GM18520 (cell line): ENCODE data around the gene CPEB2.

Source experiments
- ATAC-seq: cut with Tn5 transposase; IDR thresholded peaks from one replicate; pipeline ENCODE4 v1.9.1; 2021; ENCODE audit not compliant: unreplicated experiment

The CPEB2 gene

DNA sequence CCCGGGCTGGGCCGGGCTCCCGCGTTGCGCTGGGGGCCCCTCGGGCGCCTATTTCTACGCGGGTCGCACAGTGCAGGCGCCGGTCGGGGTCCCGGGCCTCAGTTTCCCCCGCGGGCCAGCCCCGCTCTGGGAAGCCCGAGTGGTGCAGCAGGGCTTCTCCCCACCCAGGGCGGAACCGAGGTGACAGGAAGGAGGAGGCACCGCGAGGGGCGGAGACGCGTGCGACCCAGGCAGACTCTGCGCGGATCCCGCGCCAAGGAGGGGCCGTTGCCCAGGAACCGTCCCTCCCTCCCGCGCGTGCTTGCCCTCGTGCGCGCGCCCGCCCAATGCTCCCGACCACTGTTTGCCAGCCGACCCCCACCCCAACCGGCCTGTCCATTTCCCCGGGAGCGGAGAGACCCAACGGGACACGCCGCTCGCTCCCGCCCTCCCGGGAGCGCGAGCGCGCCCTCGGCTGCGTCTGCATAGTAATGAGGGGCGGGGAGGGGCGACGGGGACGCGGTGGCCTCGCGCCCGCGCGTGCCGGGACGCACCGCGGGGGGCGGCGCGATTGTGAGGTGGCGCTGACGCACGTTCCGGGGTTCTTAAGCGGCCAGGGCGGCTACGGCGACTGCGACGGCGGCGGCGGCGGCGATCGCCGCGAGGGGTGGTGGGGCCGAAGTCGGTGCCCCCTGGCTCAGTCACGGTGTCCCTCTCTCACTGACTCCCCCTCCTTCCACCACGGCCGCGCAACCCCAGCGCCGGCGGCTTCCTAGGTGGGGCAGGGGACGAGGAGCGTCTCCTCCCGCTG, at the start of gene CPEB2:
TSS of gene CPEB2 (plus strand) at position 613 of the 790 bp plus-strand sequence. CDS start 193 bp downstream, outside the sequence.
- ATAC-seq = peak; percentile 49

GRCh38 chr4:14958436-14958835, 43.8 kb upstream of the CPEB2 start:
- ATAC-seq = no peak

GRCh38 chr4:14961292-14961691, 41.0 kb upstream of the CPEB2 start:
- no peak for ATAC-seq

- ATAC-seq = no peak
Observed at GRCh38 chr4:14965071-14965470, 37.2 kb upstream of the CPEB2 start.

DNA sequence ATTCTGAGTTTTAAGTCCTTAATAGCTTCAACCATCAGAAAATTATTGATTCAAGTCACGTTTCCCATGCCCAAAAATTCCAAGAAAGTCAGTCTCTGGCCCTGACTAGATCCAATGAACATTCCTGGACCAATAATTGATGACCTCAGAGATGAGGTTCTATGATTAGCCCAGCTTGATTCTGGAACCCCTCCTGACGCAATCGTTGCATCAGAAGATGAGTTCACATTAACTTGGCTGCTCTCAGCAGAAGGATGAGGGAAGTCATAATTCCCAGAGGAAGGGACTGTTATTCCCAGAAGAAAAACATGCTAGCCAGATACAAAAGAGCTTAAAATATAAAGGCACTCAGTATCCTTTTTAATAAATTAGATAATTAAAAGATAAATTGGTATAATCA, 34.3 kb upstream of the CPEB2 start:
- no peak for ATAC-seq

- ATAC-seq = no peak
Observed at GRCh38 chr4:14977830-14978229, 24.5 kb upstream of the CPEB2 start.

DNA sequence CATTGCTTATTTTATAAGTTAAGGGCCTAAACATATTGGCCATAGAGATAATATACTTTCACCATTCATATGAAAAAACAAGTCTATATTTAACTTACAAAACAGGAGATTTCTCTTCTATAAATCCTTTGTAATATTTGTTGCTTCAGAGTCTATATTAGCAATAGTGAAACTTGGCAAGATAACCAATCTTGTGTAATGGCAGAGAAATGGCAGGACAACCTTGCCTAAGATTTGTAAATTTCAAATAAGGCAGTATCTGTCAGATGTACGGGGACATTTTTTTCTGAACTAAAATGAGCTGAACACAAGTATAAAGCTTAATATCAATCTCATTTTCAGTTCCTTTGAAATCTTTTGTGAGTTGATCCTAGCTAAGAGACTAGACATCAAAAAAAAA, 17.8 kb upstream of the CPEB2 start:
- no peak for ATAC-seq

DNA sequence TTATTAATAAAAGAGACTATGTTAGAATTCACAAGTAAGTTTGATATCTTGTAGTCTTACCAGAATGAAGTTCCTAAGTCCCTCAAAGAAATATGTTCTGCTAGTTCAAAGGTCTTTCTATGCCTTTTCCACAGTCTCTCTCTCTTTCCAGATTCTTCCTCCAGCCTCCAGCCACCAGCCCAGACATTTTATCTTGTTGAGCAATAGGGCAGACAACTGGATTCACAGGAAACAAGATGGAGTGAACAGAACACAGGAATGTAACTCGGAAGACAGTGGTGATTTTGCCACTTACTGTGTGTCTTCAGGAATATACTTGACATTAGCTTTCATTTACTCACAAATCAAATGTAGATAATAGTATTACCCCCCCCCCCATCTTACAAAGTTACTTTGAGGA, 17.1 kb upstream of the CPEB2 start:
- no peak for ATAC-seq

- no peak for ATAC-seq
Observed at GRCh38 chr4:14985843-14986242, 16.4 kb upstream of the CPEB2 start.

DNA sequence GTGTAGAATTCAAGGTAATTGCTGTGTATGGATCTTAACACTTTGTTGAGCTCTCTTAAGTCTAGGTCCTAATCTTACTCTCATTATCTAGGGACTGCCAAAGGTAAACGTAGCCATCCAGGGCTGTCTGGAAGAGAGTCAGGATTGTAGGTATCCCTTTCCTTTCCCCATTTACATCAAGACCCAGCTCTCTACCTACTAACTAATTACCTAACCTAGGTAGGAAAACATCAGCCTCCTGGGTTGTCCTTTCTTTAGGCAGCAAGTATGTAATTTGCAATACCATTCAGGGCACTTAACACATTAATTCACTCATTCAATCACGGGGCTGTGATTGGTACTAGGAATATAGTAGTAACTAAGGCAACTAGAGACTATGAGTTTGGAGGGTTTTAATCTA, 15.2 kb upstream of the CPEB2 start:
- no peak for ATAC-seq

DNA sequence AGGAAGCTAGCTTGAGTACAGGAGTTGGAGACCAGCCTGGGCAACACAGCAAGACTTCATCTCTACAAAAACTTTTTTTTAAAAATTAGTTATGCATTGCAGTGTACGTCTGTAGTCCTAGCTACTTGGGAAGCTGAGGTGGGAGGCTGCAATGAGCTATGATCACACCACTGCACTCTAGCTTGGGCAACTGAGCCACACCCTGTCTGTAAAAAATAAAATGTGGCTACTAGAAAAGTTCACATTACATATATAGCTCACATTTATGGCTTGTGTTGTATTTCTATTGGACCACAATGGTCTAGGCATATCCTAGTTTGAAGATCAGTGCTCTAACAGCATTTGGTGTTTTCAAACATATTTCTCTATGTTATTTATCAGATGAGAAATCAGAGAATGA, 11.8 kb upstream of the CPEB2 start:
- ATAC-seq = no peak

DNA sequence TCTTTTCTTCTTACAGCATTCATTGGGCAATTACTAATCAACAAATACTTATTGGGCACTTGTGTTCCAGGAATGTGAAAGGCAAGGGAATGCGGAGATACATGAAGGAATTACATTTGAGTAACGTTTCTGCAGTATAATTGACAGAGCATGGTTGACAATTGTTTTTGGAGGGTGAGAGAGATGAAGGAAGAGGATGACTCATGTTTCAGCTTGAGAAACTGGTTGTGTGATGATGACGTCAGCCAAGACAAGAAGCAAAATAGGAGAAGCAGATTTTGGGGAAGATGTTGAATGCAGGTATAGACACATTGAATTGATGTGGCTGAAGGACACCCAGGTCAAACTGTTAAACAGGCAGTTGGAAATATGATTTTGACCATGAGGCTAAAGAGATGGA, 8.0 kb upstream of the CPEB2 start:
- ATAC-seq = no peak

GRCh38 chr4:15001248-15001868, 923 bp upstream of the CPEB2 start:
- ATAC-seq = peak; percentile 15

GRCh38 chr4:15002659-15003400, 549 bp downstream of the CPEB2 start:
- ATAC-seq = peak; percentile 6

DNA sequence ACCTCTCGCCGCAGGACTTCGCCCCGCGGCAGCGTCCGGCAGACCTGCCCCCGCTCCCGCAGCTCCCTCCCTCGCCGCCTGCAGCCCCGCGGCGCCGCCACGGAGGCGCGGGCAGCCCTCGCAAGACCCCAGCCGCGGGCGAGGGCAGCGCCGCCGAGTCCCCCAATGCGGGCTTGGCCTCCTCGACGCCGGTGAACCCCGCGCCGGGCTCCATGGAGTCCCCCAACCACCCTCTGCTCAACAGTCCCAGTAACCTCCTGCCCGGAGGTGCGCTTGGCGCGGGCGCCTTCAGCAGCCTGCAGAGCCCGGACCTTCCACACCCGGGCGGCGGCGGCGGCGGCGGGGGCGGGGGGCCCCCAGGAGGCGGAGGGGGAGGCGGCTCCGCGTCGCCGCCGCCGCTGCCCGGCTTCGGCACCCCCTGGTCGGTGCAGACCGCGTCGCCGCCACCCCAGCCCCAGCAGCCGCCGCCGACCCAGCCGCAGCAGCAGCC, 1.2 kb downstream of the CPEB2 start:
- ATAC-seq = peak; percentile 5

DNA sequence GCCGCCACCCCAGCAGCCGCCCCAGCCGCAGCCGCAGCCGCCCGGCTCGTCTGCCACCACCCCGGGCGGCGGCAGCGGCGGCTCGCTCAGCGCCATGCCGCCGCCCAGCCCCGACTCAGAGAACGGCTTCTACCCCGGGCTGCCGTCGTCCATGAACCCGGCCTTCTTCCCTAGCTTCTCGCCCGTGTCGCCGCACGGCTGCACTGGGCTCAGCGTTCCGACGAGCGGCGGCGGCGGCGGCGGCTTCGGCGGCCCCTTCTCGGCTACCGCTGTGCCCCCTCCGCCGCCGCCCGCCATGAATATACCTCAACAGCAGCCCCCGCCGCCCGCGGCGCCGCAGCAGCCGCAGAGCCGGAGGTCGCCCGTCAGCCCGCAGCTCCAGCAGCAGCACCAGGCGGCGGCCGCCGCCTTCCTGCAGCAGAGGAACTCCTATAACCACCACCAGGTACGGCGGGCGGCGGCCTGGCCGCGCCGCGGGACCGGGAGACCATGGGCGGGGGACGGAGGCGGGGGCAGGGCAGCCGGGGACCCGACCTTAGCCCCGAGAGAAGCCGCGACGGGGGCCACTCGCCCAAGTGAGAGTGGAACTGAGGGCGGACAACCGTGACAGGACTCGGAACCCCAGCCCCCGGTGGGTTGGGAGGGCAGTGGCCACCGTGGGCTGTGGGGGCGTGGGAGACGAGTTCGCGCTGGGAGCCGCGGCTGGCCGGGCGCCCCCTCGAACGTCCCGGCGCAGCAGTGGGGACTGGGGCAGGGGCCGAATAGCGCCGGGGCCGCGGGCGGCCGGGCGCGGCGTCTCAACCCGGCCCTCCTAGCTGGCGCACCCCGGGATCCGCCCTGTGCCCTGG, 1.8 kb downstream of the CPEB2 start:
- ATAC-seq = no peak

DNA sequence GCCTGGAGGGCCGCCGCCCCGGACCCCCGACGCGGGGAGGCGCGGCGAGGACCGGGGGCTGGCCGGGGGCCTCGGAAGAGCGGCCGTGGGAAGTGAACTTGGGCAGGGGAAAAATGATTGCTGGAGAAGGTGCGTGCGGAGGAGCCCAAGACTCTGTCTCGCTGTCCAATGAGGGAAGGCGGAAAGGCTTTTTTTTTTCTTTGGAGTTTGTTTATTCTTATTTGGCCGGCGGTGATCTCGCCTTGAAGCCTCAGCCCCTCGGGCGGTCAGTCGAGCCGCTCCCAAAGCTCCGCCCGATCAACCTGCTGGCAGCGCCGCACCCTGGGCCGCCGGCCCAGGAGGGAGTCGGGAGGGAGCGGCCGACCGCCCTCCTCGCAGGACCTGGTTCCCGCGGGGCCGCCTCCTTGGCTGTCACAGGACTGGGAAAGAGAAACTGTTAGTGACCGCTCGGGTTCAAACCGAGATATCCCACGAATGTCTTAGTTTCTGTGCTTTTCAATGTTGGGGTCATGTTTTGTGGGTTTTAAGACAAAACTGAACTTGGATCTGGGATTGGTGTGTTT, 2.5 kb downstream of the CPEB2 start:
- ATAC-seq = no peak

DNA sequence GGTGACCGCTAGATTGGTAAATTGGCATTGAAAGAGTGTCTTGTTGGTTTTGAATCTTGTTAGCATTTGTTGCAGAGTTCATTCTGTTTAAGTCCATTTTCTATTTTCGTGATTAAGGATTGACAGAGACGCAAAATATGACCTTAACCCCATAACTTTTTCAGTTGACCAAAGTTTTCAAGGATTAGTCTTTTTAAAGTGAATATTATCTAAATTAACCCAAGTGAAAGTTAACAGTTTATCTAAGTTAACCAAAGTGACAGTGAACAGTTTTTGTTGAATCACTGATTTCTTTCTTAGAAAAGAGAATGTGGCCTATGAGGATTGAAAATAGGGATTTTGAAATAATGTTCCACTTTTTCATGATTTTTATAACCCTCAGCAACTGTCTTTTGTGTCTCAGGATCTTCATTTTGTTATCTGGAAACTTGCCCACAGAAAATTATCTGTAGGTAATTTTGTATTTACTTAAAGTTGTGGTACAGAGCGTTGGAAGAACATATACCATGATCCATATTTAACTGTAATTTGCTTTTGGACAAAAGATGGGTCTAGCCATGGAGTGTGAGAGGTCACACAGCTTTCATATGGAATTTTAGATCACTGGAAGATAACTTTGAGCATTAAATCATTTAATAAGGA, 3.3 kb downstream of the CPEB2 start:
- ATAC-seq = no peak

DNA sequence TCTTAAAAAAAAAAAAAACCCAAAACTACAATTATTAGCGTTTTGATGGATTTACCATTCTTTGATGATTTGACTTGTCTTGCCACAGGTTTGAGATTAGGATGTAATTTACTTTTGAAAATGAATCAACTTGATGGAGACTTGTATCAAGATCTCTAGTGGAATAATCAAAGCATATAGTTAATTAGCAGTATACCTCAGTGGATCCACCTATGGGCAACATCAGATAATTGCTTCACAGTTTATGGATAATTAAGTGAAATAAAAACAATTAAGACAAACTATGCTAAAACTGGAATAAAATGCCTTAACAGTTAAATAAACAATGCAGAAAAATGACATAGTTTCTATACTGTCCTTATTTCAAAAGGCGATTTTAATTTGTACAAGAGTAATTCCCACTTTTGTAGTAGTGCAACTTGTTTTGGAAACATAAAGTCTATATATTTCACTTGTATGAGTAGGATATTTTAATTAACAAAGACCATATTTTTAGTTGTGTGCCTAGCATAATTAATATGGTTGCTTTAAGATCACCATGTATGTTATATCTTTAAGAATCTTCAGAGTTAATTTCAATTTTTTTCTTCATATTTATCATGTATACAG, 4.2 kb downstream of the CPEB2 start:
- no peak for ATAC-seq

- no peak for ATAC-seq
Observed at GRCh38 chr4:15007201-15007600, 4.9 kb downstream of the CPEB2 start.
